Heart left ventricle (tissue), 13 donors: ENCODE measurements around the gene INTU.

Experiments used
- CTCF ChIP-seq, 12 donors: fragments of 200-600 bp; sonication (generic) in 4 of 12; IDR thresholded peaks; one replicate each; pipeline versions ENCODE4 v1.5.0 to v1.8.0; 2018 to 2022; ENCODE audit warnings: antibody characterized with exemption in 12 of 12, mild to moderate bottlenecking in 5 of 12
- POLR2A ChIP-seq, 2 donors: fragments of 450-650 bp; IDR thresholded peaks; one replicate each; pipeline ENCODE4 v1.6.1; 2017; ENCODE audit warnings: antibody characterized with exemption in 2 of 2, mild to moderate bottlenecking in 2 of 2, moderate library complexity in 2 of 2
- donor health status: ischemic (EF 13 %, LVEDD 7.1; RV severe dilation, severe dysfunction).
- donor health status: DM: no; HTN: yes; CAD: no.
- donor health status: DM: no; HTN: no; CAD: no.
- donor health status: ischemic (EF 25% LVEDD 6.9; RV normal size, moderate dysfunction).
- donor health status: ischemic (EF 25% LVEDD 5.7; RV mildly dilated, moderate dysfunction).
- donor health status: ischemic (EF 35%, LVEDD 5.7; RV mildly dilated, moderate dysfunction).
- donor health status: nonischemic (EF 11% LVEDD 7.7; RV severe dilation, severe dysfunction).
- donor health status: DM: yes; HTN: yes; CAD: no.
- donor health status: PGD.
- donor health status: ischemic (EF 29% LVEDD 5.4; RV normal size, mild dysfunction).
- donor health status: nonischemic (EF 23%, LVEDD 6.1; RV moderate dilation, normal function).

- no peak for TF ChIP-seq POLR2A (IDR thresholded peaks at IDR 0.05)
- TF ChIP-seq CTCF (IDR thresholded peaks at IDR 0.05), result no peak
These were observed 39.4 kb downstream of the INTU start for GRCh38 chr4:127672111-127672510.
